Measurements from ENCODE around the gene SFPQ.
"Not testable (repeated sequence)": the region's sequence is repeated elsewhere in the genome, so short reads cannot be mapped to it uniquely, and the experiment has no call there.

DNA sequence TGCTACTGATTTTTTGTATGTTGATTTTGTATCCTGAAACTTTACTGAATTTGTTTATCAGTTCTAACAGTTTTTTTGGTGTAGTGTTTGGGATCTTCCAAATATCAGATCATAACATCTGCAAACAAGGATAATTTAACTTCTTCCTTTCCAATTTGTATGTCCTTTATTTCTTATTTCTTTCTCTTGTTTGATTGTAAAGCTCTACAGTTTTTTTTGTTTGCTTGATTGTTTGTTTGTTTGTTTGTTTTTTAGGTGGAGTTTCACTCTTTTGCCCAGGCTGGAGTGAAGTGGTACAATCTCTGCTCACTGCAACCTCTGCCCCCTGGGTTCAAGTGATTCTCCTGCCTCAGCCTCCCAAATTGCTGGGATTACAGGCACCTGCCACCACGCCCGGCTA lies 43.8 kb upstream of the SFPQ start:
- TF ChIP-seq, protein P1, sequence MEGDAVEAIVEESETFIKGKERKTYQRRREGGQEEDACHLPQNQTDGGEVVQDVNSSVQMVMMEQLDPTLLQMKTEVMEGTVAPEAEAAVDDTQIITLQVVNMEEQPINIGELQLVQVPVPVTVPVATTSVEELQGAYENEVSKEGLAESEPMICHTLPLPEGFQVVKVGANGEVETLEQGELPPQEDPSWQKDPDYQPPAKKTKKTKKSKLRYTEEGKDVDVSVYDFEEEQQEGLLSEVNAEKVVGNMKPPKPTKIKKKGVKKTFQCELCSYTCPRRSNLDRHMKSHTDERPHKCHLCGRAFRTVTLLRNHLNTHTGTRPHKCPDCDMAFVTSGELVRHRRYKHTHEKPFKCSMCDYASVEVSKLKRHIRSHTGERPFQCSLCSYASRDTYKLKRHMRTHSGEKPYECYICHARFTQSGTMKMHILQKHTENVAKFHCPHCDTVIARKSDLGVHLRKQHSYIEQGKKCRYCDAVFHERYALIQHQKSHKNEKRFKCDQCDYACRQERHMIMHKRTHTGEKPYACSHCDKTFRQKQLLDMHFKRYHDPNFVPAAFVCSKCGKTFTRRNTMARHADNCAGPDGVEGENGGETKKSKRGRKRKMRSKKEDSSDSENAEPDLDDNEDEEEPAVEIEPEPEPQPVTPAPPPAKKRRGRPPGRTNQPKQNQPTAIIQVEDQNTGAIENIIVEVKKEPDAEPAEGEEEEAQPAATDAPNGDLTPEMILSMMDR (conservative IDR thresholded peaks at IDR 0.05), result not testable (repeated sequence)
- TF ChIP-seq EZH2 (IDR thresholded peaks at IDR 0.05; ENCODE audit: low read depth), result not testable (repeated sequence)
